Right cardiac atrium (tissue), 5 donors: ENCODE results near the gene TMEM123. TPM values are rescaled to one million over a fixed set of nuclear protein-coding genes. Genes with fewer than 3 reads are reported as not detected.

Source experiments
- ATAC-seq, 2 donors: fragments of 200-7000 bp; cut with Tn5 transposase; one replicate each; pipeline versions ENCODE4 v1.8.0 to v1.9.1; 2020; ENCODE audit warnings: moderate library complexity in 2 of 2, mild to moderate bottlenecking in 1 of 2
- DNase-seq, 3 donors: peaks; one replicate each; pipeline ENCODE4 v3.0.0-alpha.2; 2020
- H3K27ac ChIP-seq: one replicate; pipeline ENCODE4 v1.5.1; 2013; ENCODE audit warnings: mild to moderate bottlenecking, low read length, control low read depth, moderate library complexity
- H3K27me3 ChIP-seq: one replicate; pipeline ENCODE4 v1.6.1; 2013; ENCODE audit not compliant: control insufficient read depth, insufficient read depth
- H3K4me1 ChIP-seq: one replicate; pipeline ENCODE4 v1.6.1; 2013; ENCODE audit warnings: low read length; ENCODE audit not compliant: control insufficient read depth, insufficient read depth
- H3K4me3 ChIP-seq: one replicate; pipeline ENCODE4 v1.5.1; 2013; ENCODE audit warnings: low read length, control low read depth
- H3K9me3 ChIP-seq: one replicate; pipeline ENCODE4 v1.6.1; 2013; ENCODE audit warnings: low read length; ENCODE audit not compliant: control insufficient read depth
- WGBS: extraction: QIAGEN DNeasy Blood & Tissue Kit; methylation state at CpG from one replicate; pipeline ENCODE4 v1.1.7; 2013; 5-methylcytosine and 5-hydroxymethylcytosine counted together
- intact Hi-C, 4 donors: fragments of 100-400 bp; cut with DNase I; formaldehyde crosslinking; loops; one replicate each; pipeline versions ENCODE4 v1.11.0 to v1.14.0; 2022 to 2023
- polyA plus RNA-seq: library from polyadenylated mRNA; stranded (reverse); fragments of 200-250 nt; gene quantifications from one replicate; pipeline ENCODE4 v1.2.3, GENCODE V29; 2013
- total RNA-seq, 4 donors: library from RNA; stranded (reverse); fragmentation: NEBNext Ultra II Directional; extraction: Animal tissue kit (Norgen Biotek cat#: 25700); gene quantifications; one replicate each; pipeline ENCODE4 v1.2.1, GENCODE V29; 2021
- donor health status: healthy with polysubstance abuse.
- donor health status: DM: no; HTN: yes; CAD: no.
- donor health status: DM: no; HTN: no; CAD: no.
- donor health status: DM: no; HTN: yes; CAD: no; lungs with severe emphysema.
- donor health status: DM: yes; HTN: yes; CAD: no.

TMEM123 gene
- total and polyA plus RNA-seq, 5 donors: 52.4 to 106 (median 101) TPM

DNA sequence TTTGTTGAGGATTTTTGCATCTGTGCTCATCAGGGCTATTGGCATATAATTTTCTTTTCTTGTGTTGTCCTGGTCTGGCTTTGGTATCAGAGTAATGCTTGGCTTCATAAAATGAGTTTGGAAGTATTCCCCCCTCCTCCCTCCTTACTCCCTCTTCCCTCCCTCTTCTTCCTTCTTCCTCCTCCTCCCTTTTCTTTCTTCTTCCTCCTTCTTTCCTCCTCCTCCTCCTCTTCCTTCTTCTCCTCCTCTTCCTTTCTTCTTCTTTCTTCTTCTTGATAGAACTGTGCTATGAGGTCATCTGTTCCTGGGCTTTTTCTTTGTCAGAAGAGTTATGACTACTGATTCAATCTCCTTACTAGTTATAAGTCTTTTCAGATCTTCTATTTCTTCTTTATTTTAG is 95.4 kb downstream of the TMEM123 start:
- Histone ChIP-seq H3K4me3 (no peak overlapping the region), H3K27ac (no peak overlapping the region), H3K9me3 (no peaks in the 10 kb centered on the region), H3K27me3 (no peaks in the 10 kb centered on the region), H3K4me1 (no peaks in the 10 kb centered on the region)
- intact Hi-C loops: no loop called here
- DNase-seq (no peak), ATAC-seq (no peak)

DNA sequence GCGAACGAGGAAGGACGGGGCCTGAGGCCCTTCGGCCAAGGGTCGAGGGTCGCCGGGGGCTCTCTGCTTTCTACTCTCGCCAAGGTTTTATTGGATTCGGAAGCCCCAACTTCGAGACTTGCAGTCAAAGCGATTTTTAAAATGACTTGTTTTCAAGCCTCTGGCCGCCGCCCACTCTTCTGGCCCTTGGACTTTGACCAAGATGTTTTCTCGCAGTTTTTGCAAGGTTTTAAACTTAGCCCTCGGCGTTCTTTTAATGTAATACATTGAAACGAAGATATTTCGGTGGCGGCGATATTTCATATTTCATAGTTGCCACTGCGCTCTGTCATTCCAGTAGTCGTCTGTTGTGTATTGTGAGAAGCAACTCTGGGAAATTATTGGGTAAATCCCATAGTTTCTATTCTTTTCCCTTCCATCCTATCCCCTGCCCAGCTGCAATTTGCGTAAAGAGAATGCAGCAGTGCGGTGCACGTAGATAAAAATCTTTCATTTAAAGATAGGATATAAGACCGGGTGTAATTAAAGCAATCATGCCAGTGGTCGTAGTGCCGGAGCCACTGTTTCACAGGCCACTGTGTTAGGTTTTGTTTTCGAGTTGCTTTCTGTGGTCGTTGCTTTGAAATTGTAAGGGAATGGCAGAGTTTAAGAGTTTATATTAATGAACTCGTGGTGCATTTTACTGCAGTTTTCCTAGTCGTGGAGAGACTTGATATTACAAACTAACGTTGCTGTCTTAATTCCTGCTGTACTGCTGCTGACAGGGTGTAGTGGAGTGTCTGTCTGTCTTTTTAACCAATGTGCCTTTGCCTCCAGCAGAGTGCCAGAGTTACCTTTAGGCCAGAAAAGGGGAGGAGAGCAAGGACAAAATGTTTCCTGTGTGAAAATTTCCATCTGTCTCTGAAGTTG is 104.8 kb downstream of the TMEM123 start:
- DNase-seq (no peak), ATAC-seq (peak; percentile 34 to 42)
- Histone ChIP-seq H3K4me3 (peak overlapping the region; percentile 97), H3K27ac (peak overlapping the region; percentile 89), H3K4me1 (no peaks in the 10 kb centered on the region), H3K27me3 (no peaks in the 10 kb centered on the region), H3K9me3 (no peaks in the 10 kb centered on the region)
- WGBS: under 1% methylated on average over 33 of the region's 33 CpGs
- intact Hi-C loops: loop anchor here in 3 of 4 donors (10.0 kb wide), 2 partner anchors 147 to 257 kb away; no protein-coding TSS in a partner anchor

GRCh38 chr11:102346748-102347461 is 105.7 kb downstream of the TMEM123 start, which contains the start of gene BIRC2:
Gene BIRC2, plus strand, starts transcription at chr11:102347214. Its CDS starts 2,641 bp downstream, at chr11:102349855.
- no peaks in the 10 kb centered on the region for H3K27me3 ChIP-seq
- peak; percentile 96 to 99 (median 98) for DNase-seq
- no peaks in the 10 kb centered on the region for H3K9me3 ChIP-seq
- H3K4me1 ChIP-seq: no peaks in the 10 kb centered on the region
- peak within 1 kb of the TSS; percentile 97 for H3K4me3 ChIP-seq
- under 1% methylated on average over 77 of the region's 77 CpGs for WGBS
- H3K27ac ChIP-seq: peak within 1 kb of the TSS; percentile 89
- ATAC-seq: peak; percentile 98
- intact Hi-C loops: loop anchor here in 3 of 4 donors (10.0 kb wide), 2 partner anchors 148 to 258 kb away; no protein-coding TSS in a partner anchor

DNA sequence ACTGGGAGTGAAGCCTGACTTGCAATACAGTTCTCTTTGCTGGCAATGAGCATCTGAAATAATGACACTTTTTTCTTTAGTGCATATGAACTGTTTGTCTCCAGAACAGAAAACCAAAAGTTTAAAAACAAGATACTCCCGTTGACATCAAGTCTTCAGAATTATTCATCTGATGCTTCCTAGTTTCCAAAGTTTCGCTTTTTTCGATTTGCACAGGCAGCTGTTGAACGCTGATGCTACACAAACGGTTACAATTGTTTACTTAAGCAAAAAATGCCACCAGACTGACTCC is 106.2 kb downstream of the TMEM123 start:
- Histone ChIP-seq H3K9me3 (no peaks in the 10 kb centered on the region), H3K4me1 (no peaks in the 10 kb centered on the region), H3K27me3 (no peaks in the 10 kb centered on the region), H3K4me3 (peak overlapping the region; percentile 97), H3K27ac (peak overlapping the region; percentile 89)
- intact Hi-C loops: loop anchor here in 3 of 4 donors (10.0 kb wide), 2 partner anchors 148 to 258 kb away; no protein-coding TSS in a partner anchor
- WGBS: under 1% methylated on average over 5 of the region's 5 CpGs
- ATAC-seq: no peak
- no peak for DNase-seq

Other genes with a start within 250 kb of the TMEM123 start
- gene BIRC3, start 135.3 kb downstream of the TMEM123 start, total RNA-seq: 10 to 100 TPM in 3 of 4 donors, 1 to 10 TPM in 1; 8.7 to 11.9 (median 11.7) TPM
- gene BIRC3, start 135.3 kb downstream of the TMEM123 start, polyA plus RNA-seq: 6.2 TPM
- 10 to 100 TPM; 29.6 to 35.0 (median 31.9) TPM for gene BIRC2, start 105.6 kb downstream of the TMEM123 start, total RNA-seq
- gene BIRC2, start 105.6 kb downstream of the TMEM123 start, polyA plus RNA-seq: 21.1 TPM
- not detected for gene MMP7, start 78.0 kb upstream of the TMEM123 start, total RNA-seq
- gene MMP7, start 78.0 kb upstream of the TMEM123 start, polyA plus RNA-seq: not detected
- gene MMP20, start 172.6 kb upstream of the TMEM123 start, total RNA-seq: not detected
- not detected for gene MMP20, start 172.6 kb upstream of the TMEM123 start, polyA plus RNA-seq